Fibroblast of the aortic adventitia (primary cell): ENCODE measurements around the gene GNGT2. TPM values are rescaled to one million over a fixed set of nuclear protein-coding genes. Genes with fewer than 3 reads are reported as not detected.

Experiments used
- DNase-seq: peaks from one replicate; pipeline ENCODE4 v3.0.0-alpha.2; 2010; ENCODE audit warnings: low read depth
- H3K4me3 ChIP-seq: 2 replicates; pipeline ENCODE4 v1.5.1; 2011; ENCODE audit warnings: low read depth, mild to moderate bottlenecking, control low read depth, low read length, moderate library complexity
- total RNA-seq: library from RNA; depleted of rRNA; stranded (reverse); fragments of >200 nt; gene quantifications from 2 replicates; pipeline ENCODE4 v1.2.3, GENCODE V29; 2012; ENCODE audit warnings: low replicate concordance
- TF ChIP-seq, protein P1 (sequence below): IDR thresholded peaks from 2 replicates; pipeline ENCODE4 v1.5.1; 2011; ENCODE audit warnings: mild to moderate bottlenecking, low read length, control low read depth, inconsistent platforms; ENCODE audit not compliant: insufficient read depth

Gene GNGT2
- total RNA-seq, 1 donor, result 0.45 TPM

DNA sequence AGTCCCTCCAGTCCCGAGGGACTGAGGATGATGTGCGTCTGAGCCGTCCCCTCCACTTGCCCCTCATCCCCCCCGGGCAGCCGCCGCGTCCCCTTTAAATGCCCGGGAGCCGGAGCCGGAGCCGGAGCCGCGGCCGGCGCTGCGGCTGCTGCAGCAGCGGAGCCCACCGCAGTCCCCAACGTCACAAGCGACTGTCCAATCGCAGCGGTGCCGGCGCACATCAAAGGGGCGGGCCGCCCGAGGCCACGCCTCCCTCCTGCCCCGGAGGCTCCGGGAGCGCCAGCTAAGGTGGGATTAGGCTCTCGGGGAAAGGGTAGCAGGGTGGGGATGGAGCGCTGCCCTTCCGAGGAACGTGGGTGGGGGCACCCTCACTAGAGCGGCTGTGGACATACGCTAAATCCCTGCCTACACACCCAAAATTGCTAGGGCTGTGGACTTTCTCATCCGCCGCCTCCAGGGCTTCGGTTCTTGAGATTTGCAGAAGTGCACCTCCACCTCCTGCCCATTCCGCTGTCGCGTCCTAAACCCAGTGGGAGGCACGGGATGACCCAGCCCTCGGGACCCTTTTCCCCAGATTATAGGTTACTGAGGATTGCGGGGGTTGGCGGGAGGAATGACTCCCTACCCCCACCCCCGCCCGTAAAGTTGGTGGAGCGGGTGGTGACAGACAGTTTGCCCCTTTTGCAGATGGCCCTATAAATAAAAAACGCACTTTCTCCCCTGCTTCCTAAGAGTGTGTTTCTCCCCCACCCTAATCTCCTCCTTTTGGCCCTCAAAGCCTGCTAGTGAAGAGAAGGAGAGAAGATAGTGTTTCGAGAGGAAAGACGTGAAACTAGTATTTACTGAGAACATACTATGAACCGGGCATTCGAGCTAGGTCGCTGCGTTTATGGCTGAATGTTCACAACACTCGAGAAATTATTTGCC, 20.5 kb upstream of the GNGT2 start, which contains the start of gene PHOSPHO1:
TSS of gene PHOSPHO1 (minus strand) at position 152 of the 927 bp plus-strand sequence. CDS start 4,096 bp downstream, outside the sequence.
- H3K4me3 ChIP-seq, result peak within 1 kb of the TSS; percentile 77
- TF ChIP-seq, protein P1, sequence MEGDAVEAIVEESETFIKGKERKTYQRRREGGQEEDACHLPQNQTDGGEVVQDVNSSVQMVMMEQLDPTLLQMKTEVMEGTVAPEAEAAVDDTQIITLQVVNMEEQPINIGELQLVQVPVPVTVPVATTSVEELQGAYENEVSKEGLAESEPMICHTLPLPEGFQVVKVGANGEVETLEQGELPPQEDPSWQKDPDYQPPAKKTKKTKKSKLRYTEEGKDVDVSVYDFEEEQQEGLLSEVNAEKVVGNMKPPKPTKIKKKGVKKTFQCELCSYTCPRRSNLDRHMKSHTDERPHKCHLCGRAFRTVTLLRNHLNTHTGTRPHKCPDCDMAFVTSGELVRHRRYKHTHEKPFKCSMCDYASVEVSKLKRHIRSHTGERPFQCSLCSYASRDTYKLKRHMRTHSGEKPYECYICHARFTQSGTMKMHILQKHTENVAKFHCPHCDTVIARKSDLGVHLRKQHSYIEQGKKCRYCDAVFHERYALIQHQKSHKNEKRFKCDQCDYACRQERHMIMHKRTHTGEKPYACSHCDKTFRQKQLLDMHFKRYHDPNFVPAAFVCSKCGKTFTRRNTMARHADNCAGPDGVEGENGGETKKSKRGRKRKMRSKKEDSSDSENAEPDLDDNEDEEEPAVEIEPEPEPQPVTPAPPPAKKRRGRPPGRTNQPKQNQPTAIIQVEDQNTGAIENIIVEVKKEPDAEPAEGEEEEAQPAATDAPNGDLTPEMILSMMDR, result no peak
- DNase-seq, result peak; percentile 72

GRCh38 chr17:49229805-49230600, 19.6 kb upstream of the GNGT2 start:
- peak overlapping the region; percentile 77 for H3K4me3 ChIP-seq
- TF ChIP-seq, protein P1, result no peak
- DNase-seq, result no peak

DNA sequence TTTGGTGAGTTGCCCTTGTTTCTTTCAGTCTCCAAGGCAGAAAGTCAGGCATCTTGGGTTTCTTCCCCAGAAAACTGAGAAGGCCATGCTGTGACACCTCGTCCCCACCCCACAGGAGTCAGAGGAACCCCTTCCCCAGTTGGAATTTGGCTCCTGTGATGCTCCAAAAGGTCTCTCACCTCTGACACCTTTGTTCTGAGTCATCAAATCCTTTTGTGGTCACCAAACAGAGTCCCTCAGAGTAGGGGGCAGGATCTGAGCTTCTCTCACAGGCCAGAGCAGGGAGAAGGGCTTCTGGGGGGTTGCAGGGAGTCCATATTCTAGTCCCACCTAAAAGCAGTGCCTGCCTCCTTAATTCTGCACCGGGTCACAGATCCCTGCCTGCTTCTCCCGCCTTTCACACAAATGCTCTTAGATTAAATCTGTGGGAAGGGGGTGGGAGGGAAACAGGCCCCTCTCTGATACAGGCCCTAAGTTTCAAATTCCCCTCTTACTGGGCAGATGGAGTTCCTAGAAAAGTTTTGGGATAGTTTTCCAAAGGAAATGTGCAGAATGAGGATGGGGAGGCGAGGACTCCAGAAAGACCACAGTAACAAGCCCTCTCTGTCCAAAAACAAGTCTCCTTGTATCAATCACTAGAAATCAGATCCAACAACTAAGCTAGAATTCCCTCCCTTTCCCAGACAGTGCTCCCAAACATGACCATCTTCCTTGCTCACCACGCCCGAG, 18.9 kb upstream of the GNGT2 start:
- TF ChIP-seq, protein P1, result no peak
- DNase-seq, result no peak

GRCh38 chr17:49227436-49228261, 17.3 kb upstream of the GNGT2 start:
- no peak overlapping the region for H3K4me3 ChIP-seq
- TF ChIP-seq, protein P1, result peak; percentile 86
- peak; percentile 71 for DNase-seq

More for the DNA sequence above, 18.9 kb upstream of the GNGT2 start:
- no peak overlapping the region for H3K4me3 ChIP-seq

GRCh38 chr17:49226771-49227435, 16.5 kb upstream of the GNGT2 start:
- TF ChIP-seq, protein P1, result no peak
- H3K4me3 ChIP-seq, result no peak overlapping the region
- DNase-seq, result no peak
